Osteoblast (primary cell): Measurements from ENCODE around the gene ERRFI1. TPM values are rescaled to one million over a fixed set of nuclear protein-coding genes. Genes with fewer than 3 reads are reported as not detected.

Source experiments
- DNase-seq: peaks from one replicate; pipeline ENCODE4 v3.0.0; 2011; ENCODE audit warnings: low spot score, mixed read lengths; ENCODE audit not compliant: insufficient read length; ENCODE audit errors: missing footprints
- H2AFZ ChIP-seq: 2 replicates; pipeline ENCODE4 v1.6.0; 2011; ENCODE audit warnings: mild to moderate bottlenecking, low read length
- H3K27ac ChIP-seq: 2 replicates; pipeline ENCODE4 v1.5.1; 2011; ENCODE audit warnings: mild to moderate bottlenecking, low read depth, low read length, moderate library complexity
- H3K27me3 ChIP-seq: 2 replicates; pipeline ENCODE4 v1.6.0; 2012; ENCODE audit warnings: mild to moderate bottlenecking, control low read depth, inconsistent platforms, low read length, moderate library complexity; ENCODE audit not compliant: insufficient read depth
- H3K36me3 ChIP-seq: 2 replicates; pipeline ENCODE4 v1.5.1; 2011; ENCODE audit warnings: mild to moderate bottlenecking, low read length, control low read depth, moderate library complexity; ENCODE audit not compliant: insufficient read depth
- H3K4me1 ChIP-seq: 2 replicates; pipeline ENCODE4 v1.5.1; 2011; ENCODE audit warnings: mild to moderate bottlenecking, low read length, control low read depth, moderate library complexity; ENCODE audit not compliant: insufficient read depth
- H3K4me2 ChIP-seq: 2 replicates; pipeline ENCODE4 v1.6.0; 2011; ENCODE audit warnings: mild to moderate bottlenecking, low read length; ENCODE audit not compliant: insufficient read depth
- H3K4me3 ChIP-seq: fragments of 200-600 bp; sonication (generic); 3 replicates; pipeline ENCODE4 v1.5.1; 2012; ENCODE audit warnings: mild to moderate bottlenecking, low read length, inconsistent platforms; ENCODE audit not compliant: insufficient read depth
- H3K79me2 ChIP-seq: 2 replicates; pipeline ENCODE4 v1.6.0; 2012; ENCODE audit warnings: mild to moderate bottlenecking, low read length, control low read depth, inconsistent platforms; ENCODE audit not compliant: insufficient read depth
- H3K9me3 ChIP-seq: 2 replicates; pipeline ENCODE4 v1.5.1; 2011; ENCODE audit warnings: low read depth, low read length, control low read depth
- H4K20me1 ChIP-seq: 2 replicates; pipeline ENCODE4 v1.6.0; 2012; ENCODE audit warnings: mild to moderate bottlenecking, low read length, control low read depth; ENCODE audit not compliant: insufficient read depth
- total RNA-seq: library from RNA; depleted of rRNA; stranded (reverse); fragments of >200 nt; gene quantifications from 2 replicates; pipeline ENCODE4 v1.2.3, GENCODE V29; 2012
- TF ChIP-seq, protein P1 (sequence below): IDR thresholded peaks from 2 replicates; pipeline ENCODE4 v1.5.1; 2011; ENCODE audit warnings: mild to moderate bottlenecking, low read depth, low read length, moderate library complexity; ENCODE audit errors: extremely low read depth

Gene ERRFI1
- total RNA-seq, 1 donor, result 69.5 TPM

DNA sequence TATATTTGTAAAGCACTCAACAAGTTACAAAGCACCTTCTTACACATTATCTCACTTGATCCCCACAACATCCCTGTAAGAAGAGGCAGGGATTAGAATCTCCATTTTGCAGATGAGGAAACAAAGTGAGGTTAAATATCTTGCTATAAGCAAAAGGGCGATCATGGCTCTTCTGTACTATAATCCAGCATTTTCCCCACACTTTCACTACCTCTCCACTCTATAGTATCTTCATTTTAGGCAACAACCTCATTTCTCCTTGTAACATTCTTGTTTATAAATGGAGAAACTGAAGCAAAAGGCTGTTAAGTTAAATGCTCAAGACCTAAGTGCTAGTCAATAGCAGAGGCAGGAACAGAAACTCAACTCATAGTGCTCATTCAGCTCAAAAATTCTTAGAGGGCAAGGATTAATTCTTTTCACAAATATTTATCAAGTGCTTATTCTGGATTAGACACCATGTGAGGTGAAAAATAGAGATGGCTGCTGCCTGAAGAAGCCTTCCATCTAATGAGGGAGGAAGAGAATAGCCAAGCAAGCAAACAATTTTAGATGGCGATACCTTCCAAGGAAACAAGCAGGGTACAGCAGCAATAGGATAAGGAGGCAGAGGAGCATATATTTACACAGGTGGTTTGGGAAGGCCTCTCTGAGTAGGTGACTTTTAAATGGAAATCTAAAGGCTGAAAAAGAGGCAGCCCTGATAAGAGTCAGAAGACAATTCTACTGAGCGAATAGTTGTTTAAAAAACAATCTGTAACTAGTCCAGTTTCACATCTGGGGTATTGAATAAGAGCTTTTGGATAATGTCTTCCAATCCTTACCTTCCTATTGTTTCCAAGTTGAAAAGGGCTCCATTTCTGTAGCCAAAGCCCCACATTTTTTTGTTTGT, 3.5 kb downstream of the ERRFI1 start:
- TF ChIP-seq, protein P1, sequence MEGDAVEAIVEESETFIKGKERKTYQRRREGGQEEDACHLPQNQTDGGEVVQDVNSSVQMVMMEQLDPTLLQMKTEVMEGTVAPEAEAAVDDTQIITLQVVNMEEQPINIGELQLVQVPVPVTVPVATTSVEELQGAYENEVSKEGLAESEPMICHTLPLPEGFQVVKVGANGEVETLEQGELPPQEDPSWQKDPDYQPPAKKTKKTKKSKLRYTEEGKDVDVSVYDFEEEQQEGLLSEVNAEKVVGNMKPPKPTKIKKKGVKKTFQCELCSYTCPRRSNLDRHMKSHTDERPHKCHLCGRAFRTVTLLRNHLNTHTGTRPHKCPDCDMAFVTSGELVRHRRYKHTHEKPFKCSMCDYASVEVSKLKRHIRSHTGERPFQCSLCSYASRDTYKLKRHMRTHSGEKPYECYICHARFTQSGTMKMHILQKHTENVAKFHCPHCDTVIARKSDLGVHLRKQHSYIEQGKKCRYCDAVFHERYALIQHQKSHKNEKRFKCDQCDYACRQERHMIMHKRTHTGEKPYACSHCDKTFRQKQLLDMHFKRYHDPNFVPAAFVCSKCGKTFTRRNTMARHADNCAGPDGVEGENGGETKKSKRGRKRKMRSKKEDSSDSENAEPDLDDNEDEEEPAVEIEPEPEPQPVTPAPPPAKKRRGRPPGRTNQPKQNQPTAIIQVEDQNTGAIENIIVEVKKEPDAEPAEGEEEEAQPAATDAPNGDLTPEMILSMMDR, result no peak
- H2AFZ ChIP-seq, result no peak overlapping the region
- H3K27ac ChIP-seq, result peak overlapping the region; percentile 81
- H3K79me2 ChIP-seq, result peaks cover 89% of the 10 kb centered on the region
- H3K9me3 ChIP-seq, result no peaks in the 10 kb centered on the region
- H3K27me3 ChIP-seq, result no peaks in the 10 kb centered on the region
- H3K36me3 ChIP-seq, result no peaks in the 10 kb centered on the region
- H3K4me2 ChIP-seq, result peak overlapping the region; percentile 76
- peaks cover 46% of the 10 kb centered on the region for H4K20me1 ChIP-seq
- no peak for DNase-seq
- peaks cover 75% of the 10 kb centered on the region for H3K4me1 ChIP-seq
- H3K4me3 ChIP-seq, result peak overlapping the region; percentile 81

DNA sequence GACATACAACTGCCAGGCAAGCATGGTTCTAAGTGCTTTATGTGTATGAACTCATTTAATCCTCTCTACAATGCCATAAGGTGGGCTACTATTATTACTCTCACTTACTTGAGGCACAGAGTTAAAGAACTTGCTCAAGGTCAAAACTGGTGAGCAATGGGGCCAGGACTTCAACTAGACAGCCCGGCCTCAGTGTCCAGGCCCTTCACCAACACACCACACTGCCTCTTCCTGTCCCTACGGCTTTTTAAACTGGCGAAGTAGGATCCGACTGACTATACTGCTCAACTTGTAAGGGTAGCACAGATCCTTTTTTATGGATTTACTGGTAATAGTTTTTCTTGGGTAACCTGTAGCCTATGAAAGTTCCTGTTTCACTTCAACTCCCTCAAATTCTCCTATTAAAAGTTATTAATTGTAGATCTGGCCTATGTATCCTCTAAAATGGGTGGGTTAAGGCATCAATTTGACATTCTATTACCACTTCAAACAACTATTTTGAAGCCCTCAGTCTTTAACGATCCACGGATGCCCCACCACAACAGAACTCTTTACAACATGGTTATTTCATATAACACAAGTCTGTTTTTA, 4.3 kb downstream of the ERRFI1 start:
- TF ChIP-seq, protein P1, result no peak
- no peak for DNase-seq
- Histone ChIP-seq H3K4me1 (peaks cover 75% of the 10 kb centered on the region), H3K4me3 (peak overlapping the region; percentile 81), H3K27ac (peak overlapping the region; percentile 81), H3K79me2 (peaks cover 94% of the 10 kb centered on the region), H2AFZ (no peak overlapping the region), H4K20me1 (peaks cover 50% of the 10 kb centered on the region), H3K36me3 (no peaks in the 10 kb centered on the region), H3K27me3 (no peaks in the 10 kb centered on the region), H3K4me2 (peak overlapping the region; percentile 76), H3K9me3 (no peaks in the 10 kb centered on the region)

DNA sequence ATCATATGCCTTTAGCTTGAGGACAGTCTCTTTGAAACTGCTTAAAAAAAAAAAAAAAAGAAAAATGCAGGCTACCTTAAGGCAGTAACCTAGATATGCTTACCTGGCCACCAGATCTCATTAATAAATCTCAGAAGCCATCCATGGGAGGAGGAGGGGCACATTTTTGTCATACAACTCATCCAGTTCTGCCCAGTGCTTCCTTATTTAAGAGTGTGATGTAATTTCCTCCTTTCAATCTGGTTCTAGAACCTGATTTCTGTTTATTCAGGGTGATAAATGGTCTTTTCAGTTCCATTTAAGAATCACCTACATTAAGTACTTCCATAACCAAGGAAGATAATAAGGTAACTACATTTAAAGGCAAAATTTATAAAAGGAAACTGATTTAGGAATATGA, 6.1 kb downstream of the ERRFI1 start:
- H3K4me3 ChIP-seq, result no peak overlapping the region
- peaks cover 96% of the 10 kb centered on the region for H3K79me2 ChIP-seq
- H3K36me3 ChIP-seq, result no peaks in the 10 kb centered on the region
- peak; percentile 81 for DNase-seq
- H3K4me1 ChIP-seq, result peaks cover 88% of the 10 kb centered on the region
- H3K27ac ChIP-seq, result peak overlapping the region; percentile 62
- H2AFZ ChIP-seq, result no peak overlapping the region
- H4K20me1 ChIP-seq, result peaks cover 58% of the 10 kb centered on the region
- H3K4me2 ChIP-seq, result peak overlapping the region; percentile 24
- H3K9me3 ChIP-seq, result no peaks in the 10 kb centered on the region
- H3K27me3 ChIP-seq, result no peaks in the 10 kb centered on the region
- TF ChIP-seq, protein P1, result no peak

DNA sequence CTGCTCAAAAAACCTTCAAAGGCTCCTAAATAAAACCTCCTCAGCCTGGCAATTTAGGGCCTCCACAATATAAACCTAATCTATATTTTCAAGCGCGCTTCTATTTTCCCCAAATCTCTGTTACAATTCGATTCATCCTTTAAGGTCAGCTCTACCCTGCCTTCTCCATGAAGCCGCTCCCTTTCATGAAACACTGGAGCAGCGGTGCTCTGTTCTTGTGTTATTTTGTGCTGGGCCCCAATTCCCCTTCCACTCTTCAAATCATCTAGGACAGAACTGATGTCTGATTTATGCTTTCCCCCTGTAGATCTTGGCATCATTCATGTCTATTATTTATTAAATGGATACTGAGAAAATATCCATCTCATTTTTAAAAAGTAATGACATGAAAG, 6.9 kb downstream of the ERRFI1 start:
- DNase-seq, result no peak

More for the DNA sequence above, 6.9 kb downstream of the ERRFI1 start:
- Histone ChIP-seq H3K4me1 (peaks cover 95% of the 10 kb centered on the region), H4K20me1 (peaks cover 57% of the 10 kb centered on the region), H3K27me3 (no peaks in the 10 kb centered on the region), H3K79me2 (peaks cover 92% of the 10 kb centered on the region), H3K36me3 (peaks cover 5% of the 10 kb centered on the region), H3K9me3 (no peaks in the 10 kb centered on the region), H3K27ac (peak overlapping the region; percentile 19), H3K4me3 (no peak overlapping the region), H3K4me2 (peak overlapping the region; percentile 24), H2AFZ (no peak overlapping the region)
- TF ChIP-seq, protein P1, result no peak
